Activated gamma-delta T cell treated with Interleukin-2 at 50 U/mL for 16 hours (primary cell): ENCODE measurements around the gene FBN2.
"Not testable (repeated sequence)": the region's sequence is repeated elsewhere in the genome, so short reads cannot be mapped to it uniquely, and the experiment has no call there.

Source experiments
- DNase-seq: peaks from one replicate; pipeline ENCODE4 v3.0.0-alpha.2; 2020

FBN2 gene

DNA sequence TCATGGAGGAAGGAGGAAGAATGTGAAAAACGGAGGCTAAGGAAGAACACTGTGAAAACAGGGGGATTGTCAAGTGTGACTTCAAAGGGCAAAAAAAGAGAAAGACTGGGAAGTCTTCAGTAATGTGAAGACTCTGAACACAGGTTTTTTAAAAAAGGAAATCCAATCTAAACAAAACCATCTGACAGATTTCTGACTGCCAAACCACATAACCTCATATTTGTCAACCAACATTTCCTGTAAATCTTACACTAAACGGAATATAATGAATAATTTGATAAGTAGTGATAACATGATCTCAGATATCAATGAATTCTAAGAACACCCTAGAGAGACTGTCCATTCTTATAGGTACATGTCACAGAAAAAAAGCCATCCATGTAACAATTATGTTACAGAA is 124.7 kb downstream of the FBN2 start:
- no peak for DNase-seq

DNA sequence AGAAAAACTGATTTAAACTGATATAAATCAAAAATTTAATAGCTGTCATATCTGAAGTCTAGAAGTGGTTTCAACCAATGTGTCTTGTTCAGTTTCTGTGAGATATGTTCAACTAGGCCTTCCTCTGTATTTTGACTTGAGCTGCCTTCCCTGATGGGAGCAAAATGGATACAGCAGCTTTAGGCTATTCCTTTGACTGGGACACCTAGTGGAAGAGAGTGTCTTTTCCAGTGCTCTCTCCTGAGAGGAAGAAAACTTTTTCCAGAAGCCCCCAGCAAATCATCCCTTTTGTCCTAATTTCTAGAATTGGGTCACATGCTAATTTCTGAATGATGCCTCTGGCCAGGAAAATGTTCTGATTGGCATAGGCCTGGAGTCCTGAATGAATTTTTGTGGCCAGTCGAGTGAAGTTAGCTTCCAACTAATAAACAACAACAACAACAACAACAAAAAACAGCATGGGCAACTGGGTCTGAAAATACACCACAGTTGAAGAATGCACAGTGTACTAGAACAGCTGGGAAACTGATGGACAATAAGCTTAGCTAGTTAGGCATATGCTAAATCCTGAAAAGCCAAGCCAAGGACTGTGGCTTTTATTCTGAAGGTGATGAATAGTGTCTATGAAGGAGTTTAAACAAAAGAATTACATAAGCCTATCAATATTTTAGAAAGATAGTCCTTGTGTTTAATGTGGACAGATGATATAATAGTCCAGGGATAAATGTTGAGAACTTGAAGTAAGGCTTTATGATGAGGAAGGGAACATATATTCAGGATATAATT is 125.7 kb downstream of the FBN2 start:
- no peak for DNase-seq

DNA sequence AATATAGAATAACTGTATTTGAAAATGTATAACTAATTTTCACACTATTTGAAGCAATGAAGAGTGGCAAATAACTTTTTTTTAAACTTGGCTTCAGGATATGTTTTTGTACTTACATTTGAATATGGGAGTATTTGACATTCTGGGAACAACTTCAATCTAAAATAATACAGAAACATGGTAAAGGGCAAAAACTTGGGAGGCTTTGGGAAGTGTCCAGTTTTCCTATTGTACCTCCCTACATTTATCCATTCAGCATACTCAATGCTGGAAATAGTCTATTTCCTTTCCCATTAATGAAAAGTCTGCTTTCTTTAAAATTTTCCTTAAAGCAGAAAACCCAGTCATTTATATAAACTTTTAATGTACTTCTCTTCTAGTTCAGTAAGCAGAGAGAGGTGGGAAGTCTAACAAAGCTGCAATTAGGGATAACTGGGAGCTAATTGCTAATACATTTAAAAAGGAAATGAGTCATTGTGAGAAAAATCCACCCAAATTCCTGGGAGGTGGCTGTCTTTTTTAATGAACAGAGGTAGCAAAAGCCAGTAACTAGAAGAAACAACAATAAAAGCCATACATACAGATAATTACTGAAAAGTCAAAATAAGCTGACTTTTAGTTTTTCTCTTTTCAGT is 128.8 kb downstream of the FBN2 start:
- DNase-seq: no peak

DNA sequence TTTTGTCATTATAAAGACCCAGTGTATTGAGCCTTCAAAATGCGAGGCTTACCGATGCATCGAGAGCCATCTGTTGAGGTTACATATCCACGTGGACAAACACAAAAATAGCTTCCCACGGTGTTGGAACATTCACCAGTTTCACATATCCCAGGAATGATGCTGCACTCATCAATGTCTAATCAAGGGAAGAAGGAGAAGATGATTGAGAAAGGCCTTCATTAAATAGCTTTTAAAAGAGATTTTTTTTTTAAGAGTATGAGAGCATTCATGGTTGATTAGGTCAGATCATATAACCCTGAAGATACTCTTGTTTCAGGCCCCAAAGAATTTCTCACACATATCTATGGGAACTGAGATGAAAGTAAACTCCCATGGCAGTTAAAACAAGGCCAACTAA is 129.4 kb downstream of the FBN2 start:
- DNase-seq: no peak

DNA sequence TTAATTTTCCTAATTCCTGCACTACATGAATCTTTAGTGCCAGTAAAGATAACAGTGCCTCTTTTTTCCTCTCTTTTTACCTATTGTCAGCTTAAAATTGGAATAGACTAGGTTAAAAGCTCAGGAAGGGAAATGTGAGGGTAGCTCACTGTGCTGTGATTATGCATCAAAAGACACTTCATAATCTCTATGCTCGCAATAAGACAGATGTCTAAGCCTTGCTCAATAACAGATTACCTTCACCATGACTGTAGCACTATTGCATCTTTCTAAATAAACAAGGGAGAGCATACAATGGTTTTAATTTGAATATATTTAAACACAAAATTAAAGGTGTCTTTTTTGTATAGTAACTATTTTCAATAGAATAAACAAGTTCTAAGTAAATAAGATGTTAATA is 130.1 kb downstream of the FBN2 start:
- DNase-seq: no peak

DNA sequence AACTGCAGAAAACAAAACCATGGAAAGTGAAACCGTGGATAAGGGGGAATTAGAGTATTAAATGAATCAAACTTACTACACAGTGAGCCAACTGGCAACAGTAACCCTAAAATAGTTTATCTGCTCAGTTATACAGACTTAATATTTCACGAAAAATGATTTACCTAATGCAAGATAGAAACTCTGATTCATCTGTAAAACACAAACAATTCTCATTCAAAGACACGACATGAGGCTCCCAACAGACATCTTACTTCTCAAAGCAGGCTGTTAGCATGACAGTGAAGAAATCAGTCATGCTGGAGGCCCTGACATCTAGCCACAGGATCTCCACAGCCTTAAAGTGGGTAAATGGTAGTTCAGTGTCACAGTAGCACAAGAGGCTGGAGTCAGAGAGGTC is 131.2 kb downstream of the FBN2 start:
- no peak for DNase-seq

DNA sequence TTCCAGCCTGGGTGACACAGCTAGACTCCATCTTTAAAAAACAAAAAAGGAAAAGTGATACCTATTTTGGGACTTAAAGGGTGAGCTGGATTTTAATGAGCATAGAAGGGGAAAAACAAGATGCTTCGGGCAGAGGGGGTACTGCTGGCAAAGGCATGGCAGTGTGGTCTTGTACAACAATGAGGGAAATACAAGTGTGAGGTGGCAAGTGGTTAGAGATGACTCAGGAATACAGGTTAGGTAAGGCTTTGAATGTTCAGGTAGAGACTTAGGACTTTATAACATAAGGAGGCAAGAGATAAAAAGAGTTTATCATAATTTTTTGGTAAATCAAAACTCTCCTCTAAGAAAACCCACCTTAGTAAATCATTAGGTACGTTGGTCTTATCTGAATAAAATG is 132.9 kb downstream of the FBN2 start:
- DNase-seq: no peak

DNA sequence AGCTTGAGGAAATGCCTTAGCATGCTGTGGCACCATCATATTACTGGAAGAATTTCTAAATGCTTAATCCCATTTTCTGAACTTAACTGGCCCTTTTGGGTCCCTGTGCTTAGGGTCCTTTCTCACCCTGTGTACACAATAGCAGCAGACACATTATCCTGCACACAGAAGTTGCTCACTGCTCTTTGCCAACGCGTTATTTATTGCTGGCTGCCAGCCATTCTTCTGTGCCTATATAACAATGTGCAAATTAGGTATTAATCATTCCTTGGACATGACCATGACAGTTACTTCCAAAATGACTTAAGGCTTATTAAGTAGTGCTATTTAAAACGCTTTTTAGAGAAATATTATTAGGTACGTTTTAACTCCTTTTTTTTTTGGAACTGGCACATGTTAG is 134.7 kb downstream of the FBN2 start:
- no peak for DNase-seq

DNA sequence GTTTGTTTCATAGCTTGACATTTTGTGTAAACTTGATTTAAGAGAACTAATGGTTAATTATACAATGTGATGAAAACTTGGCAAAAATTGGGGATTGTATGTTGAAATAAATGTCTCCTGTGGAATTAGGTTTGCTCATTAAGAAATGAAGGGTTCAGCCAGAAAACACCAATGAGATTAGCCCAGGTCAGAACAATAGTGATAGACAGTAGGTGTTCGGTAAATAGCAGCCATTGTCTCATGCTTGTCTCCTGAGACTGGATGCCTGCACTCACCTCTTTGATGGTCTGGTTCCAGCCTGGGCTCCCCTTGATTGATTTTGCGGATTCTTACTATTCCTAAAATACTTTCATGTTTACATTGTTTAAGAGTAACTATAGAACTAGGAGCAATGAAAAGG is 135.5 kb downstream of the FBN2 start:
- DNase-seq: no peak

DNA sequence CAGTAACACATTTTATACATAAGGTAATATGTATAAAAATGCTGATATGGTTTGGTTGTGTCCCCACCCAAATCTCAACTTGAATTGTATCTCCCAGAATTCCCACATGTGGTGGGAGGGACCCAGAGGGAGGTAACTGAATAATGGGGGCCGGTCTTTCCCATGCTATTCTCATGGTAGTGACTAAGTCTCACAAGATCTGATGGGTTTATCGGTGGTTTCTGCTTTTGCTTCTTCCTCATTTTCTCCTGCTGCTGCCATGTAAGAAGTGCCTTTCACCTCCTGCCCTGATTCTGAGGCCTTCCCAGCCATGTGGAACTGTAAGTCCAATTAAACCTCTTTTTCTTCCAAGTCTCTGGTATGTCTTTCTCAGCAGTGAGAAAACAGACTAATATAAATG is 137.3 kb downstream of the FBN2 start:
- not testable (repeated sequence) for DNase-seq

DNA sequence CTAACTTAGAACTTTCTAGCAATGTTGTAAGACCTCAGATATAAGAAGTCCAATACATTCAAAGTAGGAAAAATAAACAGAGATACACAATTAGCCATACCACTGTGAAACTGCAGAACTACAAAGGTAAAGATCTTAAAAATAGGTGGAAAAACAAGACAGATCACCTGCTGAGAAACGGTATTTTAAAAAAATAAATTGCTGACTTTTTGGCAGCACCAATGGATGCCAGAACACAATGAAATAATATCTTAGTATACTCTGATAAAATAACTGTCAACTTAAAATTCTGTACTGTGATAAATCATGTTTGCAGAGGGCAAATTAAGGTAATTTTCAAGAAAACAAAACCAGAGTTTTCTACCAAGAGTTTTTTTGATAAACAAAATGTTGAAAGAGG is 138.9 kb downstream of the FBN2 start:
- no peak for DNase-seq

DNA sequence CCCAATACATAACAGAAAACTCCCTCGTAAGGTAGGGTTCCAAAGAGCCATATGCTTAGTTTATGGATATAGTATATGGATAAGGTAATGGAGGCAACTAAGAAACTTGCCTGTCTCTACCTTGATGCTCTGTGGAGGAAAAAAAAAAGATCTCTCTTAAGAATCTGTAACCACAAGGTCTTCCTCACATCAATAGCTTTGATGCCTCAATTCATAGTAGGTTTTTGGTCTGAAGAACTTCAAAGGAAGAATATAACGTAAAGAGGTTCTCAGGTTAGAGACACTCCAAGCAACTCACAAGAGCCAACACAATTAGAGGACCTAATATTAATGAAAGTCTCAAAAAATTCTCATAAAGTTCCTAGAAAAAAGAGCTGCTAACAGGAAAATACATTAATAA is 140.2 kb downstream of the FBN2 start:
- DNase-seq: no peak

DNA sequence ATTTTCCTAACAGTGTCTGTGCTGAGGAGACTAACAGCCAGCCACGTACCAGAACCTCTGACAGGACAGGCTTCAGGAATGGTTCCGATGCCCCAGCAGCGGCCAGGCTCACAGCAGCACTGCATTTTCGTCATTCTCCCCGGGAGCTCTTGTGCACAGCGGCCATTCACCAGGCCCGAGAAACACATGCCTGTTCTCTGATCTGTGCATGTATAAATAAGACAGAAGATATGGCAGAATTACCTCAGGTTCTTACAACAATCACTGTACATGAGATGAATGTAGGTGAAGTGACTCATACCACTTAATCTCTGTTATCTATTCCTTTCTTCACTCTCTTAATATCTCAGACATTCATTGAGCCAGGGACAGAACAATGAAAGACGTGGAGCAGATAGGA is 143.0 kb downstream of the FBN2 start:
- no peak for DNase-seq

DNA sequence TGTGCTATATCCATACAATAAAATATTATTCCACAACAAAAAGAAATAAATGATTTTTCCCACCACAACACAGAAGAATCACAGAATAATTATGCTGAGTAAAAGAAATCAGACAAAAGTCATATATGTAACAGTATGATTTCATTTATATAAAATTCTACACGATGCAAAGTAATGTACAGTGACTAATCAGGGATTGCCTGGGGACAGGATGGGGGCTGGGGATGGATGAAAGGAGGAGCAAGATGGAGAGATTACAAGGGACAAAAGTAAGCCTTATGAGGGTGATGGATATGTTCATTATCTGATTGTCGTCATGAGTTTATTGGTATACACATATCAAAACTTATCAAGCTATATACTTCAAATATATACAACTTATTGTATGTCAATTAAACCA is 154.0 kb downstream of the FBN2 start:
- DNase-seq: no peak

DNA sequence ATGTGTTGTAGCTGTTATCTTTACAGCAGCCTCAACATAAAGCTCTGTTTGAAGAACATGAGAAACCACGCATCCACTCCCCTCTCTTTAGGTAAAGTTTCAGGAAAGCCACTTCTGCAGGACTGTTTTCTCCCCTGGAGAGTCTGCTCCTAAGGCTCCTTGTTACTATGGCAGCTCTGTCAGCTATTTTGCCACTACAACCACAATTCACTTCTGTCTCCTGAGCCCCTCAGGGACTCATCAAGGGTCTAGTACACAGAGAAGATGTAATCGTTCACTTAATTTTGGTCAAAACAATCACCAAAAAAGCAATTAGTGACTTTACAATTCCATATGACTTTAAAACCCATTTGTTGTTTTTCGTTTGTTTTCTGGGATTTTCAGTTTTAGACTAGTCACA is 157.7 kb downstream of the FBN2 start:
- DNase-seq: no peak

DNA sequence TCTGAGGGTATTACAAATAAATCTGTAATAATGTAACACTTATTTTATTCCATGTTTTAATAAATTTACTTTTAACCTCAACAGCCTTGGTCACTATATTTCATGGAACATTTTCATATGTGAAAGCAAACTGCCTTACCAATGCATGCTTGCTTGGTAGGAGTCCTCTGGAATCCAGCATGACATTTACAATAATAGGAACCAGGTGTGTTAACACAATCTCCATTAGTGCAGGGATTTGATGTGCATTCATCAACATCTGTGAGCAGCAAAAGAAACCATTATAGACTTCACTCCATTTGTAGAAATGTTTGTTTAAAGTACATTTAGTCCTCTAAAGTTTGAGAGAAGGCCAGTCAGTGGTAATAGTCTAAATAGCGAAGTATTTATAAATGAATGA is 159.4 kb downstream of the FBN2 start:
- no peak for DNase-seq

DNA sequence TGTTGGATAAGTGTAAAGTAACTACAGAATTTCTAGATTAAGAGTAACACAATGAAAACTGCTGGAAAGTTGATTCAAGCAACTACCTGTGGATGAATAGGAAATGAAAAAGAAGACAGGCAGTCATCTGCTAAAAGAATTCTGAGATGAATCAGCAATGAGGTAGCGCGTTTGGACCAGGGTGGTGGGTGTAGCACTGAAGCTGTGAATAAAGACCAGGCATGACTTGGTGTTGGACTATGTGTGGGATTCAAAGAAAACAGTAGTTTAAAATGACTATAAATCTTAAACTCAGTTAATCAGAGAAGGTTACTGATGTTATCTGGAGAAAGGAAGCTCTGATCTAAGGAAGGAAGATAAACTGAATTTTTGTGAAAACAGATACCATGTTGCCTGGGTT is 159.8 kb downstream of the FBN2 start:
- no peak for DNase-seq

DNA sequence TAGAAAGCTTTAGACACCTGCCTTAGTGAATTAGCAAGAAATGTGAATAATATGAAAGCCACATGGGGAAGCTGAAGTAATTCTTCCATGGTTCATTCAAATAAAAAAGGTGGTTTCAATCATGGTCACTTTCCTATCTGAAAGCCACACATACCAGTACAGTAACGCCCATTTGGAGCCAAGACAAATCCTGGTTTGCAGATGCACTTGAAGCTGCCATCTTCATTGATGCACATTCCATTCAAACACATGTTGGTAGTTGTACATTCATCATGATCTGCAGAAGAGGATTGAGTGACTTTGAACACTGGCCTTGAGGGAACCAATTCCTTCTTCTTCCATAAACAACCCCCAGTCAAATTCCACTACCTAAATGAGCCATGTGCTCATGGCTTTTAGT is 161.5 kb downstream of the FBN2 start:
- DNase-seq: no peak

DNA sequence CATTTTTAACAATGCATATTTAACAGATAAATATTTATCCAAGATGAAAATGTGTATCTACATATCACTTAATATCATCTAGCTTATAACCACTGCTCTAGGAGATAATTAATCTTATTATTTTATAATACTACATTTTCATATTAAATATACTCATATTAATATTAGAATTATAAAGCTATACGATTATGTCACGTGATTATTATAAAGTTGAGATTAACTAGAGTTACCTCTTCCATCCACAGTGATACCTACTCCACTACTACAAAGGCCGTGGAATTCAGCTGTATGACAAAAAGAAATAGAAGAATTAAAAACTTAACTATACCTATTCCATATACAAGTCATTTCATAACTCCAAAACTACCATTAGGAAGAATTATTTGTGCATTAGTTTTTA is 171.9 kb downstream of the FBN2 start:
- DNase-seq: no peak

DNA sequence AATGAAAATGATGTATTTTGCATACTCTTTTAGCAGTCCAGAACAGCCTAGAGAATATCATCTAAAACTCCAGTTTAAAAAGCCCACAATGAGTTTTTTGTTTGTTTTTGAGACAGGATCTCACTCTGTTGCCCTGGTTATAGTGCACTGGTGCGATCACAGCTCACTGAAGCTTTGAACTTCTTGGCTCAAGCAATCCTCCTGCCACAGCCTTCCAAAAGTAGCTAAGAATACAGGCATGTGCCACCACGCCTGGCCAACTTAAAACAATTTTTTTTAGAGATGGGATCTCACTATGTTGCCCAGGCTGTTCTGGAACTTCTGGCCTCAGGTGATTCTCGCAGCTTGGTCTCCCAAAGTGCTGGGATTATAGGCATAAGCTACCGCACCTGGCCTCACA is 175.7 kb downstream of the FBN2 start:
- DNase-seq: no peak

DNA sequence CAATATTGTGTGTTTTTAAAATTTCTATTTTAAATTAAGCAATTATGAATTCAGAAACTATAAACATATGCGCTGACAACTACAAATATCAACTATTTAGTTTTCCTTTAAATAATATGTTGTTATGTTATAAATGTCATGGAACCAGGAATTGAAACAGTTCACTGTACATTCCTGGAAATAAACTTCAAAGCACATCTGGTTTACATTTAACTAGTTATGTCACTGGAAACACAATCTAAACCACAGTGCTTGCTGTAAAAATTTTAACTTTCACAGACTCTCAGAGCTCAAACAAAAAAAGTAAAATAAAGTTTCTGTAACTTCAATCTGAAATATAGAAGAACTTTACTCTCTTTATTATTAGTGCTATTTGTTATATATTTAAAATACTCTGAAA is 179.2 kb downstream of the FBN2 start:
- no peak for DNase-seq

DNA sequence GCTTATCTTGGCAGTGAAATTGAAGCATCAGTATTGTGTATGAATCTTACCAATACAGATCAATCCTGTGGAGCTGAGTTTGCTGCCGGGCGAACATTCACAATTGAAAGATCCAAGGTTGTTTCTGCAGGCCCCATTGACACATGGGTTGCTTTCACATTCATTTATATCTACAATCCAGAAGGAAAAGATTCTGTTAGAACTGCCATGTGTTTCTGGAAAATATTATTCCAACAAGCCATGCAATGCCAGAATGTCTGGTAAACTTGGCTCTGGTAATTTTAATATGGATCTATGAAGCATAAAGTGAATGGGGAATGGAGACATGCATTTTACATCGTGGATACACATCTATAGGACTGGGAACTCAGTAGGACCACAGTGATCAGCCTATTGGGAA is 180.8 kb downstream of the FBN2 start:
- no peak for DNase-seq

DNA sequence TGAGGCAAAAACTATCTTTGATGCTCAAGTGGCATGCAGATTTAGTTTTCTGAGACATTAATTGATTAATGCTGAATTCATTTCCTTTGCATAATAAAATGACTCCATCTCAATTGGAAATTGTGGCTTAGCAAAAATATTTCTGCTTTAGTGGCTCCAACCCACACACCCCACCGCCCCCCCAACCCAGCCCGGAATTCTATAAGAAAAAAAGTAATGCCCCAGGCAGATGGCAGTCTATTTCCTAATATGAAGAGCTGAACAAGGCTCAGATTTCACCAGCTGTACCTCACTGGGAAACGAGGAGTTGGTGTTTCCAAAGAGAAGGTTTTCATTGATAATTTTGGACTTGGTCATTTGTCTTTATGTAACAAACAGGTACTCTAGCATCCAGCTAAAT is 182.1 kb downstream of the FBN2 start:
- no peak for DNase-seq

DNA sequence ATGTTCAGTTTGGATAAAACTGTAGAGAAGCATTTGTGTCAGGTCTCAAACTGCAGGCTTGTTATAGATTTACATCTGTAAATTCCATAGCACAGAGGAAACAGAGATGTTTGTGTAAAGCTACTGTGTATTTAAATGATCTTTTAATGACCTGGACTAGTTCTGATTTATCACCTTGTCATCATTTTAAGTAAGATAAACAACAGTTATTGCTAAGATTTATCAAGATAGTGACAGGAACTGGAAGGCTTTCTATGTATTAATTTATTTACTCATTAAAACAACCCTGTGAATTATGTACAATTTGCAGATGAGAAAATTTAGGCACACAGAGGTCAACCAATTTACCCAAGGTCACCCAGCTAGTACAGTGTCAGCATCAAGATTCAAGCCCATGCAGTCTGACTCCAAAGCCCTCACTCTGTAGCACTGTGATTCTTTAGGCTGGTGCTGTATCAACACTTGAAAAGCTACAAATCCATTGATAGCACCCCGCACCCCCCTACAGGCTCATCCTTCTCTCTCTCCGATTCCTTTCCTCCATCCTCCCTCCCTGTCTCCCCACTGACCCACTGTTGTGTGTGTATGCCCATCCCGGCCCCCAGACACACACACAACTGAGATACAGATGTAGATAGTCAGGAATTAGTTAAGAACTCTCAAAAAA is 184.5 kb downstream of the FBN2 start:
- DNase-seq: no peak

DNA sequence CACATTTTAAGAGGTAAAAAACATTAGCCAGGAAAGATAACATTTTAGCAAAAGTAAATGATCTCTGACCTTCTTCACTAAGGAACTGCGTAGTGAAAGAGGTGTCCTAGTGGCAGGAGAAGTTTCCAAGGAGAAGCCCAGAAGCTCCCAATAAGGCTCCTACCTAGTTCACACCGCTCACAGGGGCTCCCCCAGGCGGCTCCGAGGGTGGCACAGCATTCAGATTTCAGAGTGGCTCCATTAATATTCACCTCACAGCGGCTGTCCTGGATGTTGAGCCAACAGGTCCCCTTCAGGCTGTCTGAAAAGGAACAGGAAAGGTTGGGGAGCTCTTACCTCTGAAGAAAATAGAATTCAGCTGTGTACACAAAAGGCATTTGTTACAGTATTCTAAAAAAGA is 187.3 kb downstream of the FBN2 start:
- no peak for DNase-seq
